GM19043 (cell line): ENCODE results near the gene GRIN1.

Source experiments
- ATAC-seq: cut with Tn5 transposase; IDR thresholded peaks from one replicate; pipeline ENCODE4 v1.9.1; 2021; ENCODE audit warnings: low read depth; ENCODE audit not compliant: unreplicated experiment

The GRIN1 gene

GRCh38 chr9:137161558-137162486 is 22.9 kb downstream of the GRIN1 start:
- no peak for ATAC-seq

GRCh38 chr9:137162505-137163364 is 23.8 kb downstream of the GRIN1 start:
- no peak for ATAC-seq

- ATAC-seq = no peak
Observed at GRCh38 chr9:137163365-137163715, 24.4 kb downstream of the GRIN1 start.

- ATAC-seq = no peak
Observed at GRCh38 chr9:137163805-137164204, 24.9 kb downstream of the GRIN1 start.

GRCh38 chr9:137164370-137165249 is 25.7 kb downstream of the GRIN1 start:
- ATAC-seq = no peak

GRCh38 chr9:137165250-137165836 is 26.4 kb downstream of the GRIN1 start:
- no peak for ATAC-seq

- ATAC-seq = no peak
Observed at GRCh38 chr9:137166380-137167229, 27.7 kb downstream of the GRIN1 start.

GRCh38 chr9:137167277-137167746 is 28.4 kb downstream of the GRIN1 start:
- no peak for ATAC-seq

GRCh38 chr9:137167747-137168572 is 29.0 kb downstream of the GRIN1 start:
- no peak for ATAC-seq

GRCh38 chr9:137168573-137168903 is 29.6 kb downstream of the GRIN1 start:
- ATAC-seq = no peak

GRCh38 chr9:137168904-137169856 is 30.2 kb downstream of the GRIN1 start:
- no peak for ATAC-seq

GRCh38 chr9:137169896-137170358 is 31.0 kb downstream of the GRIN1 start, which contains the start of gene LRRC26:
Gene LRRC26, minus strand, starts transcription at chr9:137170051. Its CDS starts 108 bp downstream, at chr9:137169943.
- ATAC-seq = no peak

- no peak for ATAC-seq
Observed at GRCh38 chr9:137170486-137171148, 31.7 kb downstream of the GRIN1 start.

GRCh38 chr9:137171149-137171900 is 32.4 kb downstream of the GRIN1 start:
- no peak for ATAC-seq

GRCh38 chr9:137172901-137173795 is 34.2 kb downstream of the GRIN1 start:
- ATAC-seq = no peak
